GM12873 (cell line): ENCODE results near the gene PHKA1.

Experiments
- TF ChIP-seq, protein P1 (sequence below): IDR thresholded peaks from 2 replicates; pipeline ENCODE4 v1.5.1; 2012; ENCODE audit warnings: low read depth, mild to moderate bottlenecking, moderate library complexity, low read length, control low read depth; ENCODE audit not compliant: insufficient read depth; ENCODE audit errors: missing control alignments

PHKA1 gene

GRCh38 chrX:72621625-72622485 is 92.3 kb downstream of the PHKA1 start:
- TF ChIP-seq, protein P1, sequence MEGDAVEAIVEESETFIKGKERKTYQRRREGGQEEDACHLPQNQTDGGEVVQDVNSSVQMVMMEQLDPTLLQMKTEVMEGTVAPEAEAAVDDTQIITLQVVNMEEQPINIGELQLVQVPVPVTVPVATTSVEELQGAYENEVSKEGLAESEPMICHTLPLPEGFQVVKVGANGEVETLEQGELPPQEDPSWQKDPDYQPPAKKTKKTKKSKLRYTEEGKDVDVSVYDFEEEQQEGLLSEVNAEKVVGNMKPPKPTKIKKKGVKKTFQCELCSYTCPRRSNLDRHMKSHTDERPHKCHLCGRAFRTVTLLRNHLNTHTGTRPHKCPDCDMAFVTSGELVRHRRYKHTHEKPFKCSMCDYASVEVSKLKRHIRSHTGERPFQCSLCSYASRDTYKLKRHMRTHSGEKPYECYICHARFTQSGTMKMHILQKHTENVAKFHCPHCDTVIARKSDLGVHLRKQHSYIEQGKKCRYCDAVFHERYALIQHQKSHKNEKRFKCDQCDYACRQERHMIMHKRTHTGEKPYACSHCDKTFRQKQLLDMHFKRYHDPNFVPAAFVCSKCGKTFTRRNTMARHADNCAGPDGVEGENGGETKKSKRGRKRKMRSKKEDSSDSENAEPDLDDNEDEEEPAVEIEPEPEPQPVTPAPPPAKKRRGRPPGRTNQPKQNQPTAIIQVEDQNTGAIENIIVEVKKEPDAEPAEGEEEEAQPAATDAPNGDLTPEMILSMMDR = no peak

- TF ChIP-seq, protein P1 = no peak
These were observed 92.9 kb downstream of the PHKA1 start for GRCh38 chrX:72621163-72621562.

DNA sequence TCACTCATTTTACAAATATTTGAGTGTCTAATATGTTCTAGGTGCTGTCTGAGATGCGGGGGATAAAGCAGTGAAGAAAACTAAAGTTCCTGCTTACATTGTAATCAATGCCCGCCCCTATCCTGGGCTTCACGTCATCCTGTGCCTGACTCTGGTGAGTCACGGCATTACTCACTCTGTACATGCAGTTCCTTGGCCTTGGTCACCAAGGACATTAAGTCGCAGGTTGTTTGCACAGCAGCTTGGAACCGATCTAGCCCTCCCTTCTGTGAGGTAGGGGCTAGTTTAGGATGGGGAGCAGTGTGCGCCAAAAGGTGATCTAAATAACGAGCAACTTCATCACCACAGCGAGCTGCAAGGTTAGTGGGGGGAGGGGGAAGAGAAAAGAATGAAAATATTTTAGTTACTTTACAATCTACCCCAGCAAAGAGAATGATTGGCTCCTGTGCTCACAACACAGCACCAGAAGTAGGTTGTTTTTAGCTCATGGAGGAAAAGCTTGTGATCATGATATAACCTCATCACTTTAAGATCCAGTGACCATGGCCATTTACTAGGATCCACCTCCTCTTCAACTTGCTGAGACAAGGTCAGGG is 93.5 kb downstream of the PHKA1 start:
- TF ChIP-seq, protein P1 = no peak

DNA sequence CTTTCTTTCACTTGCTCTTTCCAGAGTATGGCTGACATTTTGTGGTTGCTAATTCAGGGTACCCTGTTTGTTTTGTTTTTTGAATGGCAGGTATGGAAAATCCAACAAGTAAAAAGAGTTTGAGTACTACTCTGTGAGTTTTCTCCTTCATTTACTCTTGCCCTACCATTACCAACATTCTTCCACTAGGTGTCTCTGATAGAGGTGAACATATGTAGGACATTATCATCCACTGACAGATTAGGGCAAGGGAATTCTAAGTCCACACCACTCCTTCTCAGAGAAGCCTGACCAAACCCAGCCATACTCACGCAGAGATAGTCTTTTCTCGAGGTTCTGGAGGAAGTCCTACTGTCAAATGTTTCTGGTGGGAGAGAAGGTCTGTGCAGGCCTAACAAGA is 104.8 kb downstream of the PHKA1 start:
- TF ChIP-seq, protein P1 = peak; percentile 17

GRCh38 chrX:72604705-72605104 is 109.4 kb downstream of the PHKA1 start:
- TF ChIP-seq, protein P1 = no peak

GRCh38 chrX:72604112-72604511 is 110.0 kb downstream of the PHKA1 start:
- TF ChIP-seq, protein P1 = no peak

GRCh38 chrX:72584163-72584562 is 129.9 kb downstream of the PHKA1 start:
- TF ChIP-seq, protein P1 = no peak
